Measurements from ENCODE around the gene TEC. TPM values are rescaled to one million over a fixed set of nuclear protein-coding genes. Genes with fewer than 3 reads are reported as not detected.

TEC gene
- total RNA-seq, 1 experiment from 2014 or later = not detected

DNA sequence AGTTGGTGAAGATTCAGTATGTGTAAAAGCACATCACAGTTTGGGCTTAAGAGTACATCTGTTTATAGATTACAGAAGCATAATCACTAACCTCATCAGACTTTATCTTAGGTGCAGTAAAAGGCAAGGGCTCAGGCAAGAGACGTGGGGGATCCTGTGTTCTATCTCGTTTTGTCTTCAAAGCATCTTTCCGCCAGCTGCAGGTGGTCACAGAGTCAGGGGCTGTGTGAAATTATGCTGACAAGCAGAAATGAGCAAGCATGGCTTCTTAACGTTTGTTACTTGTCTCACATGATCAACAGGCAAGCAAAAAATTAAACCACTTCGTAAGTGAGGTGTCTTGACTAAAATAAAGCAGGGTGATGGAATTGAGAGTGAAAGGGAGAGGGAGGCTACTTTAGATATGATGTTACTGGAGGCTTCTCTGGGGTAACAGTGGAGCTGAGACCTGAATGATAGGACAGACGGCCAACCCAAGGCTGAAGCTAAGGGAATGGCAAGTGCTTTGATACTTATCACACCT, 1.4 kb upstream of the TEC start:
- DNase-seq (ENCODE audit: low spot score) = no peak
- in situ Hi-C loops (cut with HindIII; ENCODE audit: low sequenced_read_pairs) = no loop called here

DNA sequence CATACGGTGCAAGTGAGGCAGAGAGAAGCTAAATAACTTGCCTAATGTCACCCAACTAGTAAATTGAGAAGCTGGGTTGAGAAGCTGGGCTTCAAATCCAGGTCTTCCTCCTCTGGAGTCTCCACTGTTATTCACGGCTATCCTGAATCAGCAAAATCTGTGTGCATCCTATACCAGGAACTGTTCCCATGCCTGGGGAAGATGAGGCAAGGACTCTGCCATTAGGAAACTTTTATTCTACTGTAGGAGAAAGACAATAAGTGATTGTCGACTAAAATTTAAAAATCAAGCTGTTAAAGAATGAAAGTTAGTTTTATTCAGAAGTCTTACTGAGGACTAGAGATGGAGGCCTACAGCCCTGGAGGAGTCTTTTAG, 872 bp upstream of the TEC start:
- in situ Hi-C loops (cut with HindIII; ENCODE audit: low sequenced_read_pairs) = no loop called here

DNA sequence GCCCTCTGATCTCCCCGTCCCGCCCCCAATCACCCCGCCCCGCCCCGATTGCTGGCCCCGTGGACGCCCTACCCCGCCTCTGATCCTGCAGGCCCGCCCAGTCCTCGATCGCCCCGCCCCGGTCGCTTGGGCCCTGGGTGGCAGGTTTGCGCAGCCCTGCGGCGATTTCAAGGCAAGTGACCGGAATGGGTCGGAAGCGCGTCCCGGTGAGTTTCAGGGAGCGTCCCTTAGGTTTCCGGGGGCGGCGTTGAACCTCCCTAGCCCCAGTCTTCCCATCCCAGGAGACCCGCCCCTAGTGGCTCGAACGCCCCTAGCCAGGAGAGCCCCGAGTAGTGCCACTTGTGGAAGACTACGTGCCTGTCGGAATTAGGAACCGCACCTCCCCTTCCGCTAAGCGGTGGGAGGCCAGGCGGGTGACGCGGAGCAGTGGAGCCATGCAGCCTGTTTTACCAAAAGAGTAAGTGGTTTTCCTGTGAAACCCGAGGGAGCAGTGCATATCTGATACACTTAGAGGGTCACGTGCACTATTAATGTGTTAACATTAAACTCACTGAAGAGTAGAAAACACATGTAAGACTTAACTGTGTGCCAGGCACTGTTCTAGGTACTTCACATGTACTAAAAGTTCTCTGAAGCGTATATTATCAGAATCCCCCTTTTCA, 354 bp upstream of the TEC start:
- peak; percentile 11 for DNase-seq (ENCODE audit: low spot score)
- in situ Hi-C loops (cut with HindIII; ENCODE audit: low sequenced_read_pairs) = no loop called here

More for the DNA sequence above, 872 bp upstream of the TEC start:
- DNase-seq (ENCODE audit: low spot score) = no peak

DNA sequence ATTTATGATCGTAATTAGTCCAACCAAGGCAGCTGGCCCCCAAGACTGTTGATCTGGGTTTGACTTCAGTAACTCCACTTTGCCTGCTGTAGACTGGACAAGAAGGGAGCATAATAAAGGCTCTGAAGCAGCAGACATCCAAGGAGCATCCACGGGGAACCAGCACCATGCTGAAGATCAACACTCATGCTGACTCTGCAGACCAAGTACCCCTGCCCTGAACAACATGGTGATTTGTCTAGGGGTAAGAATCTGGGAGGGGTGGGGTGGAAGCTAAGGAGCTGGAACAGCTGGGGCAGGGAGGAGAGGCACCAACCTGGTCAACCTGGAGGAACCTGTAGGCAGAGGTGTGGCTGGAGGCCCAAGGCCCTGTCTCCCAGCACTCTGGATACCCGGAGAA, 2.1 kb downstream of the TEC start:
- no peak for DNase-seq (ENCODE audit: low spot score)
- in situ Hi-C loops (cut with HindIII; ENCODE audit: low sequenced_read_pairs) = no loop called here

DNA sequence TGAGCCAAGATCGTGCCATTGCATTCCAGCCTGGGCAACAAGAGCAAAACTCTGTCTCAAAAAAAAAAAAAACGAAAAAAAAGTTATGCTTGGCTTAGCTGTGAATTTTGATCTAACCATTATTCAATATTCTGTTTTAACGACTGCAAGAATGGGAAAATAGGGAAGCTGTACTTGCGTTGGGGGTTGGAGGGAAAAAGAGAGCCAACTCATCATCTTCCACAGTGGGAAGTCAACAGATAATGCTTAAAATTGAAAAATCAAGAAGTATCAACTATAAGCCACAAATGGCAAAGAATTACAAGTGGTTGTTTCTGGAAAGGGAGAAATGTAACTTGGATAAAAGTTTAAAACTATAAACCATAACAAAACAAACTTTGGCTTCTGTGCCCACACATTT, 2.9 kb downstream of the TEC start:
- no peak for DNase-seq (ENCODE audit: low spot score)
- in situ Hi-C loops (cut with HindIII; ENCODE audit: low sequenced_read_pairs) = no loop called here

DNA sequence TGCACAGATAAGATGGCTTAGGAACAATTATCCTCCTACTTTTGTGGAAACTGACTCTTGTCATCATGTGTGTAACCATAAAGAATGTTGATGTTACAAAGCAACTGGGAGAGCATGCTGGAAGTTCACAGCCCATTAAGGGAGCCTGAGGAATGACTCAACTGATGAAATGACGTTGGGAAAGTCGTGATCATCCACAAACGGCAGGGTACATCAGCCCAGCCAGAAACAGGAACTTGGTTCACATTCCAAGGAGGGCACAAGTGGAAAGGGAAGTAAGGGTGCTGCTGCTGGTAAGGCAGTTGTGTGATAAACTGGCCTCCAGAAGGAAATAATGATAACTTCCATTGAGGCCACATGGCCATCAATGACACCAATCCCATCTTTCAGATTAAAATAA, 6.7 kb downstream of the TEC start:
- in situ Hi-C loops (cut with HindIII; ENCODE audit: low sequenced_read_pairs) = no loop called here
- DNase-seq (ENCODE audit: low spot score) = no peak

DNA sequence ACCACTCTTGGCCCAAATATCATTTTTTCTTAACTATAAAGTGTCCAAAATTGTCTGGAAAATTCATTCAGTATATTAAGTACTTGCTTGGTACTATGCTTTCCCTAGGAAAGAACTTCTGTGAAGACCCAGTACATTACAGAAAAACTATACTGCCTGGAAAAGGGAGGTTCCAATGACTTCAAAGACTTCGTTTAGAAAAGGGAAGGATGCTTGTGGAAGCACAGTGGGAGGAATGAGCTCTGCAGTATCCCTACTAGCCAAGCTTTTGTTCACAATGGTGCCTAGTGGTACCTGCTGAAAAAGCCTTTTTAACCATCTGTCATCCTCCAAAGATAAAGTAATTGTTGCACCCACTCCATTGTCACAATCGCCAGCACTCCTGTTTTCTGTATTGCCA, 7.2 kb downstream of the TEC start:
- DNase-seq (ENCODE audit: low spot score) = no peak
- in situ Hi-C loops (cut with HindIII; ENCODE audit: low sequenced_read_pairs) = no loop called here

DNA sequence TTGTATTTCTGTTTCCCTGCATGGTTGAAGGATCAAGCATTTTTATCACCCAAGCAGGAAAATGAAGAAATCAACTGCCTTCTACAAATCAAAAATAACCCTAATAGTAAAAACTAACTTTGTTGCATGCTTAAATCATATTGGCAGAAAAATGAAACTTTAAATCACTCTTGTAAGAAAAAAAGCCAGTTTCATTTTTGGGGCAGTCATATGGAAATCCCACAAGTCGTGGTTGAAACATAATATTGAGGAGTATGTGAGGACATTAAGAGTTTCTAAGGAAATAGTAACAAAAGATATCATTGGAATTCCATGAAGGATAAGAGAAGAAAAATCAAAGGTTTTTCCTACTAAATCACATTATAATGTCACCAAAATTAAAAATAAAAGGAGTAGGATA, 8.4 kb downstream of the TEC start:
- in situ Hi-C loops (cut with HindIII; ENCODE audit: low sequenced_read_pairs) = no loop called here
- DNase-seq (ENCODE audit: low spot score) = no peak

DNA sequence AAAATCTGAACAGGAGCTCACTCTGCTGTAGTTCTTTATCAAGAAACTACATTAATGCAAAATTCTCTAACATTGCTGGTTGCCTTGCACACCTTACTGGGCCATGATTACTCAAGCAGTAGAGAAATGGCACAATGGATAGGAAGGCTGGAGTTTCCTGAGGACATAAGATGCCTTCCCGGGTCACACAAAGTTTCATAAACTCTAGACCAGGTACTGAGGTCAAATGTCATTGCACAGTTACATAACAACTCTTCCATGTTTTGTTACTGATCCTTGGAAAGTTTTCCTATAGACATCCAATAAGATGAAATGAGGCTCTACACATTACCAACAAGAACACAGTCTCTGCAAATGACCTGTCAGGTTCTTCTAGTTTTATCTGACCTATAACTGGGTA, 9.9 kb downstream of the TEC start:
- in situ Hi-C loops (cut with HindIII; ENCODE audit: low sequenced_read_pairs) = no loop called here

DNA sequence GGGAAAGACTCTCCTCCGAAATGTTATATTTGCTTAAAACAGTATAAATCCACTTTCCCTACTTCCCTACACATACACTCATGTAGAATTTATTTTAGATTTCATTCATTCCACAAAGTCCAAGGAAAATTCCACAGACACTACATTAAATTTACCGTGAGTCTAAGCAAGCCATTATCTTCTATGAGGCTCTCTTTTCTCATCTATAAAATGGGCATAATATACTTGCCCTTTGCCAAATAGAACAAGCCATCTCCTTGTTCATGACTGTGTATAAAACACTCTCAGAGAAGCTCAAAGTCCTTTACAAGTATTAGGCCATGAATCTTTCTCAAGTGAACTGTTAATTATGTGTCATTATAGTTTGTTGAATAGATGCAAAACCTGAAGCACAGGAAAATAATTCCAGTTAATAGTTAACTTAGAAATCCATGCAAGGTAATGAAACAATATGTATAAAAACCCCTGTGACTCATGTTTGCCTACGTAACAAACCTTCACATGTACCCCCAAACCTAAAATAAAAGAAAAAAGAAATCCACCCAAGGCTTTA, 10.7 kb downstream of the TEC start:
- no peak for DNase-seq (ENCODE audit: low spot score)
- in situ Hi-C loops (cut with HindIII; ENCODE audit: low sequenced_read_pairs) = no loop called here

More for the DNA sequence above, 9.9 kb downstream of the TEC start:
- DNase-seq (ENCODE audit: low spot score) = no peak

DNA sequence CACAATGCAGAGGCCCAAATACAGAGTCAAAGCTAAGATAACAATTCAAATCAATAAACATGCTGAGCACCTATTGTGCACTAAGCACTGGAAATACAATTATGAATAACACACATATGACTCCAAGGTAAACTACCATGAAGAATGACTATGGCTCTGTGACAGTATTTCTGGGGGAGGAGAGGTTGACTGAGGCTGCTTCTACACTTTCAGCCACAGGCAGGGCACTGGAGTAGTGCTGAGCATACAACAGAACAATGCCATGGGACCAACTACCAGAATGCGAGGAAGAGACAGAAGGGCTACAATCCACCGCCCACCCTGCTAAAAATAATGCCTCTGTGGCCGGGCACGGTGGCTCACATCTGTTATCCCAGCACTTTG, 13.7 kb downstream of the TEC start:
- DNase-seq (ENCODE audit: low spot score) = no peak
- in situ Hi-C loops (cut with HindIII; ENCODE audit: low sequenced_read_pairs) = no loop called here

DNA sequence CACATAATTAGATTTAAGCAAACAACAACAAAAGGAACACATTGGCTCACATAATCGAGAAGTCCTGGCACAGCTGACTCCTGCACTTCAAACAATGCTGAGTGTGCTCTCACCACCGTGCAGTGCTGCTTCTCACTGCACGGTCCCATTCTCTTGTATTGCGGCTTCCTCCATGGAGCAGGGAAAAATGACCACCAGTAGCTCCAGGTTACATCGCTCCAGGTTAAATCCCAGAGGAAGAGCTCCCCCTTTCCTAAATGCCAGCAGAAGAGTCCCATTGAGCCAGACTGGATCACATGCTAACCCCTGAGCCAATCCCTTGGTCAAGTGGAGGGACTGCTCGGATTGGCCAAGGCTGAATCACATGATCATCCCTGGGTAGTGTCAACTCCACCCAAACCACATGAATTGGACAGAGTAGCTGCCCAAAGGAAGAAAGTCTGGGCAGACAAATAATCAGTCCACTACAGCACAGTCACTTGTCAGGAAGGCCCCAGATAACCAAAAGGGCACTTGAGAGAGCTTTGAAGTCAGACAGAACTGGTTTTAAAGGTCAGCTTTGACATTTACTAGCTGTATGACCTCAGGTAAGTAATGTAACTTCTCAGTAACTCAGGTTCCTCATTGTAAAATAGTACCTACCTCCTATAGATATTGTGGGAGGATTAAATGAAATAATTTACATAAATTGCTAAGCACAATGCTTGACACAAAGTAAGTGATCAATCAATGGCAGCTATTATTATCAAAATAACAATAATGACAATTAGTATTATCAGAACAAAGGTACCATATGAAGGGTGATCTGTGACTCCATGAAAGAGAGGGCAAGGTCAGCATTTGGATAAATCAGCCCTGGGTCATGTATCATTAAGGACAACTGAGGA, 14.3 kb downstream of the TEC start:
- DNase-seq (ENCODE audit: low spot score) = no peak
- in situ Hi-C loops (cut with HindIII; ENCODE audit: low sequenced_read_pairs) = no loop called here

DNA sequence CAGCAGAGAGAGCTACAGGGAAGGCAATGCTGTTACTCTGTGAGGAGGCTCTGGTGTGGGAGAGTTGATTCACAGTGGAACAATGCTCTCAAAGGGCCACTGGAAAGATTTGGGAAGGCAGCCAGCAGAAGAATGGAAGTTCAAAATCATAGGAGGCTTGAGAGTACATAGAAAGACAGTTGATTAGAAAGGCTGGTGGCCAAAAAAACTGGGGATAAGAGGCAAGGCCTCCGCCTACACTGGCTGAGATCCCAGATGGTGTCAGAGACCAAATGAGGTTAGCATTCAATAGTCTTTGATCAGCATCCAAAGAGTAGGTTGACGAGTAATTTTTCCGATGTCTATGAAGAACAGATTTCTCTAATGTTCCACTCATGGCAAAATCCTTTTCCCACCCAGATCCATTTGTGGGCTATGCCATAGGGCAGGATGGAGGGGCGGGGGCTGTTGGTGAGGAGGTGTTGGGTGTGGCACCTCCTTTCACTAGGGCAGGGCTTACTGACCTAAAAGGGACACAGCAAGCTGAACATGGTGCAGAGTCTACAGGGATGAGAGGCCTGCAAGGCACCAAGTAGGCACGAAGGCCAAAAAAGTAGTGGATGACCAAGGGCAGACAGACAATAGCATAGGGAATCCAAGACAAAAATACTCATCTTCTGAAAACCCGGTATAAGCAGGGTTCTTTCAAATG, 15.1 kb downstream of the TEC start:
- DNase-seq (ENCODE audit: low spot score) = no peak
- in situ Hi-C loops (cut with HindIII; ENCODE audit: low sequenced_read_pairs) = no loop called here

DNA sequence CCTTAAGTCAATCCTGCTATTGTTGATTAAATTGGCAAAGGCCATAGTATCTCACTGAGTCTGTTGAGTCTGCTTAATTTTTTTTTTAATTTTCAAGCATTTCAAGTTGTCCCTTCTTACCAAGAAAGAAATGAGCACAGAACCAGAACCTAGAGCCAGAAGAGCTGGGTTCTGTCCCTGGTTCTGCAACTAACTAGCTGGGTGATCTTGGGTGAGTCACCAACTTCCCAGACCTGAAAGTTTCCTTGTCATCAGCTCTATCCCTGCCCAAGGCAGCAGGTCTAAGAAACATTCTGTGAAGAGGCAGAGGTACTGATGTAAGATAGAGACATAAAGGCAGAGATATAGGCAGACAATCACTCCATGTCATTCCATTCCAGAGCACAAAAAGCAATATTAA, 17.3 kb downstream of the TEC start:
- DNase-seq (ENCODE audit: low spot score) = no peak
- in situ Hi-C loops (cut with HindIII; ENCODE audit: low sequenced_read_pairs) = no loop called here

DNA sequence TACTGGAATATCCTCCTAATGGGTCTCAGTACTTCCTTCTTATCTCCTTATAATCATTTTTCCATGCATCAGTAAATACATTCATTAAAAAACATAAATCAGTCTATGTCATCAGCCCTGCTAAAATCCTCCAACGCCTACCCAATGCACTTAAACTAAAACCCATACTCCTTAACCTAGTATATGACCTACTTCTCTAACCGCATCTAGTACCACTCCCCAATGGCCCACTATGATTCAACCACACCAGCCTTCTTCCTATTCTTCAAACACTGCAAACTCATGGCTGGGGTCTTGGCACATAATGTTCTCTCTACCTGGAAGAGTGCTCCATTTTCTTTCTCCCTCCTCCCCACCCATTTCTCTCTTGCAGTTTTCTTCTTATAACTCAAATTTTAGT, 18.7 kb downstream of the TEC start:
- DNase-seq (ENCODE audit: low spot score) = no peak
- in situ Hi-C loops (cut with HindIII; ENCODE audit: low sequenced_read_pairs) = no loop called here

DNA sequence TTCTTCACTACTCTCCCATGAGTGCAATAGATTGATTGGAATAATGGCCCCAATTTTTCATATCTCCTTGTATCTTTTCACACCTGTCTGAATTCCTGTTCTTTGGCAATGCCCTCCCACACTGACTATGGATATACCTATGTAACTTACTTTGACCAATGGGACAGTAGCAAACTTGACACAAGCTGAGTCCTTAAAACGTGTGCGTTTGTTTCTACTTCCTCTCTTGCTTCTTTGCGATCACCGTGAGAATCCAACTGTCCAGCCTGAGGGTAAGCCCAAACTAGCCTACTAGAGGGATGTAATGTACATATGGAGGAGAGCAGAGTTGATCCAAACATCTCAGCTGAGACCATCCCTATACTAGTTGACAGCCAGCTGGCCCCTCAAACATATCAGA, 19.3 kb downstream of the TEC start:
- no peak for DNase-seq (ENCODE audit: low spot score)
- in situ Hi-C loops (cut with HindIII; ENCODE audit: low sequenced_read_pairs) = no loop called here

DNA sequence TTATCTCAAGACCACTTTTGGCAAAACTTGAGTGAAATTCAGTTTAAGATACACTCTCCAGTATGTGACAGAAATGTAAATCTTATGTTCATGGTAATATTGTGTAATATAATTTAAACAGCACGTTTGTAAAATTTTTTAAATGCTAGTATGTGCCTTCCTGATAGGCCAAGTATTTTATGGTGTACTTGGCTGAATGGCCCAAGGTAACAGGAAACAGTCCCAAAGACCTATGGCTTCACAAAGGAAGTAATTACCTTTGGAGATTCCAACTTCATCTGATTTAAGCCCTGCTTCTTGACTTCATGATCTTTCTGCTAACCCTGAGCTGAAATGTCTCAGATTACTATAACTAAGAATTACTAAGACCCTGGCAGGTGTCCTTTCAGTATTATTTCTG, 20.3 kb downstream of the TEC start:
- in situ Hi-C loops (cut with HindIII; ENCODE audit: low sequenced_read_pairs) = no loop called here

DNA sequence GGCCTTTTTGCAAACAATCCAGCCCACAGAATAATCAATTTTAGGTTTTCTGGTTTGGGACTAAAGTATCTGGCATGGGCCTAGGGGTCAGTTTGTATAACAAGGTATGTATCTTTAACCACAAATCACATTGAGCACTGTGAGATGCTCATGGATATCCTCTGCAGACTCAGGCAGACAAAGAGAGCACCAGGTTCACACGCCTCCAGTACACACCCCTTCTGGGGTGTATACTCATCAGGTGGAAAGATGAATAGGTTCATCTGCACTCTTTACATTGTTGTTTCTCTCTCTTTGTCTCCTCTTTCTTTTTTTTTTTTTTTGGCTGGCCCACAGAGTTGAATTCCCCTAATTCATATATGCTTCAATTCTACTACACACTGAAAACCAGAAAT, 21.1 kb downstream of the TEC start:
- in situ Hi-C loops (cut with HindIII; ENCODE audit: low sequenced_read_pairs) = no loop called here
- no peak for DNase-seq (ENCODE audit: low spot score)

More for the DNA sequence above, 20.3 kb downstream of the TEC start:
- no peak for DNase-seq (ENCODE audit: low spot score)

DNA sequence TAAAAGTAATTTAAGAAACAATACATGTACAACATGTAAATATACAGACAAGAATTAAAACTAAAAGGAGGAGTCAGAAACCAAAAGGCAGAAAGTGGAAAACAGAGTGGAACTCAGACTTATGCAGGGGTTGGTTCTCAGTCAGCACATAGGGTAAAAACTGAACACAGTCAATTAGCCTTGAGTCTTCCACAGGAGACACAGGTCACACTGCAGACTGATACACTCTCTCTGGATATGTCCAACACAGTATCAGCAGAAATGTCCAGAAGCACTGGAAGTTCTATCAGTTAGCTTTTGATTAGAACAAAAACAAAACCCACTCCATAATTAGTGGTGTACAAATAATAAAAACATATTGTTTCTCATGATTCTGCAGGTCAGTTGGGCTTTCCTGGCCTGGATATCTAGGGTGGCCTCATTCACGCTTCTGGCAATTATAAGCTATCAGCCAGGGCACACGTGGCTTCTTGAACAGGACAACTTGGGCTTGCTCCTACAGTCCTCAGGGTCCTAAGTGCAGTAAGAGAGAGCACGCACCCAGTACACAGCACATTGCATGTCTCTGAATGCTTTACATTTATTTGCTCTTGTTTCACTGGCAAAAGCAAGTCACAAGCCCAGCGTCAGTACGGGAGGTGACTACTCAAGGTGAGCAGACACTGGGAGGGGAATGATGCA, 21.6 kb downstream of the TEC start:
- in situ Hi-C loops (cut with HindIII; ENCODE audit: low sequenced_read_pairs) = no loop called here
- no peak for DNase-seq (ENCODE audit: low spot score)
